ENCODE results near the gene B3GNT9. TPM values are rescaled to one million over a fixed set of nuclear protein-coding genes. Genes with fewer than 3 reads are reported as not detected.
A peak's percentile ranks its signal among the peaks of the same experiment; 100 is the strongest.

The B3GNT9 gene
- total RNA-seq, 2 donors from 2014 or later = 7.2 to 11.0 TPM

DNA sequence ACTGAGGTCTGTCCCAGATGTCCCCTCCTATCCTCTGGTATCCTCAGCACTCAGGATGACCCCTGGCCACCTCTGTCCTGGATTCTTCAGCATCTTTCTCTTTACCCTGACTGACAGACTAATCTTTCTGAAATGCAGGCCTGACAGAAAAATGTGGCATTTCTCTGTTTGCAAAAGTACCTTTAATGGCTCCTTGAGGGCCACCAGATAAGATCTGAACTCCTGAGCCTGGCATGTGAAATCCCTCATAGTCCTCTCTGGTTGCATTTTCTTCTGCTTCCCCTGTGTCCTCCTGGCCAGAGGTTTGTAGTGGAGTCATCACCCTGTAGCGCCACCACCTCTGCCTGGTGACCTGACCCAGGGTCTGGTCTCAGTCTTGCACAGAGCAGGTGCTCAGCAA is 46.1 kb upstream of the B3GNT9 start:
- H3K9ac ChIP-seq (ENCODE audit: extremely low read depth, low read length, poor library complexity, severe bottlenecking) = no peak overlapping the region
- Mint-ChIP-seq H3K4me3 (no peak overlapping the region), H3K27ac (no peak overlapping the region), H3K27me3 (ENCODE audit: insufficient read depth) (no peaks in the 10 kb centered on the region), H3K36me3 (ENCODE audit: low read depth) (peaks cover 49% of the 10 kb centered on the region), H3K4me1 (peaks cover 8% of the 10 kb centered on the region), H3K9me3 (no peaks in the 10 kb centered on the region)
- H3K36me3 ChIP-seq (ENCODE audit: control insufficient read depth, insufficient read depth, low read length) = peaks cover 69% of the 10 kb centered on the region
- H3K27me3 ChIP-seq (ENCODE audit: control insufficient read depth, insufficient read depth, low read length, poor library complexity, severe bottlenecking) = no peaks in the 10 kb centered on the region
- no peak for DNase-seq
- TF ChIP-seq, protein P1, sequence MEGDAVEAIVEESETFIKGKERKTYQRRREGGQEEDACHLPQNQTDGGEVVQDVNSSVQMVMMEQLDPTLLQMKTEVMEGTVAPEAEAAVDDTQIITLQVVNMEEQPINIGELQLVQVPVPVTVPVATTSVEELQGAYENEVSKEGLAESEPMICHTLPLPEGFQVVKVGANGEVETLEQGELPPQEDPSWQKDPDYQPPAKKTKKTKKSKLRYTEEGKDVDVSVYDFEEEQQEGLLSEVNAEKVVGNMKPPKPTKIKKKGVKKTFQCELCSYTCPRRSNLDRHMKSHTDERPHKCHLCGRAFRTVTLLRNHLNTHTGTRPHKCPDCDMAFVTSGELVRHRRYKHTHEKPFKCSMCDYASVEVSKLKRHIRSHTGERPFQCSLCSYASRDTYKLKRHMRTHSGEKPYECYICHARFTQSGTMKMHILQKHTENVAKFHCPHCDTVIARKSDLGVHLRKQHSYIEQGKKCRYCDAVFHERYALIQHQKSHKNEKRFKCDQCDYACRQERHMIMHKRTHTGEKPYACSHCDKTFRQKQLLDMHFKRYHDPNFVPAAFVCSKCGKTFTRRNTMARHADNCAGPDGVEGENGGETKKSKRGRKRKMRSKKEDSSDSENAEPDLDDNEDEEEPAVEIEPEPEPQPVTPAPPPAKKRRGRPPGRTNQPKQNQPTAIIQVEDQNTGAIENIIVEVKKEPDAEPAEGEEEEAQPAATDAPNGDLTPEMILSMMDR (conservative IDR thresholded peaks at IDR 0.05) = no peak
- H3K9me3 ChIP-seq (ENCODE audit: control insufficient read depth, low read length) = no peaks in the 10 kb centered on the region
- no peak overlapping the region for H3K4me3 ChIP-seq (ENCODE audit: low read length)
- no peak overlapping the region for H3K27ac ChIP-seq (ENCODE audit: low read depth, low read length)
- WGBS, 2 experiments (ENCODE audit: insufficient coverage in 1 of 2, insufficient read length in 1 of 2) = 100% methylated on average over 1 of the region's 1 CpG; no CpG with 5 or more reads in 1 of the 2 experiments
- H3K4me1 ChIP-seq (ENCODE audit: control insufficient read depth, insufficient read depth, low read length) = peaks cover 5% of the 10 kb centered on the region

DNA sequence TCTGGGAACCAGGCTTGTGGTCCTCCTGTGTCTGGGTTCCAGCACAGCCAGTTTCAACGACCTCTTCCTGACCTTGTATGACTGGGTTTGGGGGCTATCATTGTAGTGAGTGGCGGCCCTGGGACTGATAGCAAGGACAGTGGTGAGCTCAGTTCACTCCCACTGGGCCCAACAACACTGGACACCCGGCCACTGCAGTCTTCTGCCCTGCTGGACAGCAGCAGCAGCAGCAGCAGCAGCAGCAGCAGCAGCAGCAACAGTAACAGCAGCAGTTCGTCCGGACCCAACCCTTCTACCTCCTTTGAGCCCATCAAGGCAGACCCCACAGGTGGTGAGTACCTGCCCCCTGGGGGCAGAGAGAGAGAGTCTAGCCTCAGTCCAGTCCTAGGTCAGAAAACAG is 44.9 kb upstream of the B3GNT9 start:
- no peak overlapping the region for H3K27ac Mint-ChIP-seq
- H3K4me3 Mint-ChIP-seq = no peak overlapping the region
- H3K36me3 Mint-ChIP-seq (ENCODE audit: low read depth) = peaks cover 49% of the 10 kb centered on the region
- H3K4me1 Mint-ChIP-seq = peaks cover 8% of the 10 kb centered on the region
- Histone ChIP-seq H3K9ac (ENCODE audit: extremely low read depth, low read length, poor library complexity, severe bottlenecking) (no peak overlapping the region), H3K27me3 (ENCODE audit: control insufficient read depth, insufficient read depth, low read length, poor library complexity, severe bottlenecking) (no peaks in the 10 kb centered on the region), H3K4me3 (ENCODE audit: low read length) (no peak overlapping the region), H3K9me3 (ENCODE audit: control insufficient read depth, low read length) (no peaks in the 10 kb centered on the region), H3K27ac (ENCODE audit: low read depth, low read length) (no peak overlapping the region), H3K4me1 (ENCODE audit: control insufficient read depth, insufficient read depth, low read length) (peaks cover 7% of the 10 kb centered on the region), H3K36me3 (ENCODE audit: control insufficient read depth, insufficient read depth, low read length) (peaks cover 65% of the 10 kb centered on the region)
- 92 to 100% methylated on average over 2 to 5 of the region's 5 CpGs for WGBS, 2 experiments (ENCODE audit: insufficient coverage in 1 of 2, insufficient read length in 1 of 2)
- no peaks in the 10 kb centered on the region for H3K27me3 Mint-ChIP-seq (ENCODE audit: insufficient read depth)
- no peaks in the 10 kb centered on the region for H3K9me3 Mint-ChIP-seq
- TF ChIP-seq, protein P1 (conservative IDR thresholded peaks at IDR 0.05) = no peak
- no peak for DNase-seq

DNA sequence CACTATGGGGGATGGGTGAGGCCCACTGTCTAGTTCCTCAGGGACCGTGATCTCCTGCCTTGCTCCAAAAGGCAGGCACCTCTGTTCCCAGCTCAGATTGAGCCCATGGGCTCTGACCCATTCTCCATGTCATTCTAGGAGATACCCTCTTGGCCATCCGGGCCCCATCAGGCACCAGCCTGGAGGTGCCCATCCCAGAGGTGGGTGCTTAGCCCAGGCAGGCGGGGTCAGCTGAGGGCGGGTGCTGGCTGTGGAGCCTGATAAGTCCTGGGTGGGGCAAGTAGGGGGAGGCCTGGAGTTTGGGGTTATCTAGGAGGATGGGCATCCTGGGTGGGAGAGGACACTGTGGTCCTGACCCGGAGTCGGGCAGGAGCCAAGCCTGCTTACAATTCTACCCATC is 43.5 kb upstream of the B3GNT9 start:
- WGBS, 2 experiments (ENCODE audit: insufficient coverage in 1 of 2, insufficient read length in 1 of 2) = 92 to 96% methylated on average over 2 to 6 of the region's 6 CpGs
- Mint-ChIP-seq H3K4me1 (peaks cover 5% of the 10 kb centered on the region), H3K27me3 (ENCODE audit: insufficient read depth) (no peaks in the 10 kb centered on the region), H3K4me3 (peak overlapping the region; percentile 80), H3K27ac (no peak overlapping the region), H3K36me3 (ENCODE audit: low read depth) (peaks cover 47% of the 10 kb centered on the region), H3K9me3 (no peaks in the 10 kb centered on the region)
- Histone ChIP-seq H3K4me3 (ENCODE audit: low read length) (no peak overlapping the region), H3K36me3 (ENCODE audit: control insufficient read depth, insufficient read depth, low read length) (peaks cover 60% of the 10 kb centered on the region), H3K9me3 (ENCODE audit: control insufficient read depth, low read length) (no peaks in the 10 kb centered on the region), H3K27me3 (ENCODE audit: control insufficient read depth, insufficient read depth, low read length, poor library complexity, severe bottlenecking) (no peaks in the 10 kb centered on the region), H3K27ac (ENCODE audit: low read depth, low read length) (no peak overlapping the region), H3K9ac (ENCODE audit: extremely low read depth, low read length, poor library complexity, severe bottlenecking) (no peak overlapping the region), H3K4me1 (ENCODE audit: control insufficient read depth, insufficient read depth, low read length) (peaks cover 7% of the 10 kb centered on the region)
- no peak for DNase-seq
- TF ChIP-seq, protein P1 (conservative IDR thresholded peaks at IDR 0.05) = no peak
